Suppressor macrophage (primary cell): ENCODE measurements around the gene CASKIN1.
A peak's percentile ranks its signal among the peaks of the same experiment; 100 is the strongest.
"Not testable (repeated sequence)": the region's sequence is repeated elsewhere in the genome, so short reads cannot be mapped to it uniquely, and the experiment has no call there.

Experiments used
- DNase-seq, 4 experiments: peaks; one replicate each; pipeline ENCODE4 v3.0.0-alpha.2; 2020 to 2022

Gene CASKIN1

DNA sequence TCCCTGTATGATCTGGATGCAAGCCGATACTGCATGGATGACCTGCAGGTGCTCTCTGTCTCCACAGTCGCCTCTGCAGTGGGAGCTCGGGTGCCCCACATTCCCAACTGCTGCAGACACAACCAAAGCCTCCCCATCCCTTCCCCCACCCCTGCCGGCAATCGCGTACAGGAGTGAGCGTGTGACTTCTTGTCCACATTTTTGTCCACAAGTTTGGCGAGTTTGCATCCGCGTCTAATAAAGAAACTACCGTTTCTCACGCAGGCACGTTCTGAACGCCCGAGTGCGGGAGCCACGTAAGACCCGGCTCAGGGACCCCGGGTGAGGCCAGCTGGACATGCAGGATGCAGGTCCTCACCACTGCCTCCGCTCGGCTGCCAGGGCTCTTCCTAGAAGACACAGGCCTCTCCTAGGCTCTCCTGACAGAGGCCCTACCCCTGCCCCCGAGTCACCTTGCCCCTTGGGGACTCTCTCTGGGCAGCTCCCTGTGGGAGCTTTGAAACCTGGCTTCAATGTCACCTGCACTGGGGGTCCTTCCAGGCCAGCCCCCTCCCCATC is 66.4 kb downstream of the CASKIN1 start:
- DNase-seq: not testable (repeated sequence)

DNA sequence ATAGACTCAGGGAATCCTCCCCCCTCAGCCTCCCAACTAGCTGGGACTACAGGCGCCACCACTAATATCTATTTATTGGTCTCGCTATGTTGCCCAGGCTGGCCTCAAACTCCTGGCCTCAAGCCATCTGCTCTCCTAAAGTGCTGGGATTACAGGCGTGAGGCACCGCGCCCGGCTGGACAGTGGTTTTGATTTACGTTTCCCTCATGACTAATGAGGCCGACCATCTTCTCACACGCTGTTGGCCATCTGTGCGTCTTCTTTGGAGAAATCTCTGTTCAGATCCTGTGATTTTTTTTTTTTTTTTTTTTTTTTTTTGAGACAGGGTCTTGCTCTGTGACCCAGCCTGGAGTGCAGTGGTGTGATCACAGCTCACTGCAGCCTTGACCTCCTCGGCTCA is 67.2 kb downstream of the CASKIN1 start:
- not testable (repeated sequence) for DNase-seq

DNA sequence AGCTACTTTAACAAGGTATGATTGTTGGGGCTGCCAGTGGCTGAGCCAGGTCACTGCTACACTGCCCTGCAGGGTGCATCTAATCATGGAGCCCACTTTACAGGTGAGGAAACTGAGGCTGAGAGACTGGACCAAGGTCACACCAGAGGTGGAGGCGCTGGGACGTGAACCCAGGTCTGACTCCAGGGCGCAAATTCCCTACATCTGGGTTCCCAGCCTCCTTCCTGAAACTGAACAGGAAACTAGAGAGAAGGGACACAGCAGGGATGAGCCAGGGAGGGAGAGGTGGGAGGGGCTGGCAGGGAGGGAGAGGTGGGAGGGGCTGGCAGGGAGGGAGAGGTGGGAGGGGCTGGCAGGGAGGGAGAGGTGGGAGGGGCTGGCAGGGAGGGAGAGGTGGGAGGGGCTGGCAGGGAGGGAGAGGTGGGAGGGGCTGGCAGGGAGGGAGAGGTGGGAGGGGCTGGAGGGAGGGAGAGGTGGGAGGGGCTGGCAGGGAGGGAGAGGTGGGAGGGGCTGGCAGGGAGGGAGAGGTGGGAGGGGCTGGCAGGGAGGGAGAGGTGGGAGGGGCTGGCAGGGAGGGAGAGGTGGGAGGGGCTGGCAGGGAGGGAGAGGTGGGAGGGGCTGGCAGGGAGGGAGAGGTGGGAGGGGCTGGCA is 68.7 kb downstream of the CASKIN1 start:
- DNase-seq: peak in 1 of 4 experiments; percentile 19
